Mucosa of descending colon (tissue), 3 donors: ENCODE measurements around the gene NFASC. TPM values are rescaled to one million over a fixed set of nuclear protein-coding genes. Genes with fewer than 3 reads are reported as not detected.

ENCODE experiments used
- ATAC-seq: fragments of 200-7000 bp; cut with Tn5 transposase; one replicate; pipeline ENCODE4 v1.9.1; 2020; ENCODE audit warnings: mild to moderate bottlenecking, moderate library complexity
- DNase-seq, 3 donors: peaks; one replicate each; pipeline ENCODE4 v3.0.0-alpha.2; 2020
- H3K36me3 ChIP-seq: fragments of 200-600 bp; one replicate; pipeline ENCODE4 v1.8.0; 2021; ENCODE audit warnings: low read depth, mild to moderate bottlenecking
- H3K4me1 ChIP-seq: fragments of 200-600 bp; one replicate; pipeline ENCODE4 v1.8.0; 2021; ENCODE audit warnings: low read depth, mild to moderate bottlenecking
- H3K4me3 ChIP-seq: fragments of 200-600 bp; one replicate; pipeline ENCODE4 v1.8.0; 2021; ENCODE audit warnings: mild to moderate bottlenecking
- H3K9me3 ChIP-seq: fragments of 200-600 bp; one replicate; pipeline ENCODE4 v1.8.0; 2021; ENCODE audit warnings: mild to moderate bottlenecking
- CTCF ChIP-seq: fragments of 200-600 bp; IDR thresholded peaks from one replicate; pipeline ENCODE4 v1.8.0; 2022; ENCODE audit warnings: antibody characterized with exemption, mild to moderate bottlenecking
- intact Hi-C, 2 donors: fragments of 100-400 bp; cut with DNase I in 1 of 2; cut with micrococcal nuclease in 1 of 2; formaldehyde crosslinking; loops; one replicate each; pipeline versions ENCODE4 v1.11.0 to v1.11.1; 2022; cut with DNase I, micrococcal nuclease
- total RNA-seq, 3 donors: library from RNA; stranded (reverse); fragmentation: NEBNext Ultra II Directional in 2 of 3; extraction: Animal tissue kit (Norgen Biotek cat#: 25700) in 2 of 3; gene quantifications; one replicate each; pipeline versions ENCODE4 v1.2.1 to v1.2.4, GENCODE V29; 2021 to 2023
- donor health status: DM: no; HTN: no; CAD: no; lungs with moderate emphysema.
- donor health status: DM: no; HTN: no; CAD: no.
- donor health status: DM: no; HTN: yes; CAD: no.

NFASC gene
- total RNA-seq, 3 donors from 2014 or later, result 12.3 to 27.6 (median 22.7) TPM

DNA sequence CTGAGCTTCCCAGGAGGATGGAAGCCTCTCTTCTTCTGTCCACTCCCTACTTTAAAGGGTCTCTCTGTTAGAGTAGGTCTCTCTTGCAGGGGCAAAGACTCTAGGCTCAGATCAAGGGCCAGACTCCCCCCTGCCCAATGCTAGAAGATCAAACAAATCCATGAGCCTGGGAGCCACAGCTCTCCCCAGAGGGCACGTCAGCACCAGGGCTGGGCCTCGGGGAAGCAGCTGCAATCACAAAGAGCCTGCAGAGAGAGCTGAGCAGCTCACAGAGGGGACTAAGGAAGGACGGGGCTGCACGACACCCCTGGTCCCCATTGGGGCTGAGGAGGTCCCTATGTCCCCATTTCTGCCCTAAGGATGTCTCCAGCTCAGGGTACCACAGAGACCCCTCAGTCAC lies 176.2 kb downstream of the NFASC start:
- intact Hi-C loops, result no loop called here
- Histone ChIP-seq H3K4me1 (no peaks in the 10 kb centered on the region), H3K36me3 (no peaks in the 10 kb centered on the region), H3K4me3 (no peak overlapping the region), H3K9me3 (no peaks in the 10 kb centered on the region)
- DNase-seq (no peak), ATAC-seq (no peak)
- TF ChIP-seq CTCF, result no peak

DNA sequence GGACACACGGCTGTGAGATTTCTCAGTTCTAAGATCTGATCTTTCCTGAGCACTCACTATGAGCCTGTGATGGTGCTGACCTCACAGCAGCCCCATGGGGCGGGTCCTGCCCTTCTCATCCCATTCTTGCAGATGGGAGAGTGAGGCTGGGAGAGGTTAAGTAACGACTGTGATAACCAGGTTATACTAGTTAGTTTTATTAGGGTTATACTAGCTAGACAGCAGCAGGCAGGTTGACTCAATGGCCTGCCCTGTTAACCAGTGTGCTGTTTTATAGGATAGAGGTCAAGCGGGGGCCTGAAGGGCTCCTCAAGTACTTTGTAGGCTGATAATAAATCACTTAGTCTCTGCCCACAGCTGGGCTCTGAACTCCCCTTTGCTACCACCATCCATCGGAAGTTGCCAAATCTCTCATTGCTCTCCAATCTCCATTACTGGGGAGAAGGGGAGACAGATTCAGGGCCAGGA lies 177.1 kb downstream of the NFASC start:
- Histone ChIP-seq H3K4me3 (no peak overlapping the region), H3K9me3 (no peaks in the 10 kb centered on the region), H3K36me3 (no peaks in the 10 kb centered on the region), H3K4me1 (no peaks in the 10 kb centered on the region)
- no peak for TF ChIP-seq CTCF
- DNase-seq (no peak), ATAC-seq (no peak)
- intact Hi-C loops, result no loop called here

GRCh38 chr1:205048382-205048781 lies 177.7 kb downstream of the NFASC start:
- Histone ChIP-seq H3K4me3 (no peak overlapping the region), H3K4me1 (no peaks in the 10 kb centered on the region), H3K36me3 (no peaks in the 10 kb centered on the region), H3K9me3 (no peaks in the 10 kb centered on the region)
- intact Hi-C loops, result no loop called here
- DNase-seq, result no peak
- no peak for ATAC-seq
- no peak for TF ChIP-seq CTCF

- Histone ChIP-seq H3K4me3 (no peak overlapping the region), H3K36me3 (no peaks in the 10 kb centered on the region), H3K4me1 (no peaks in the 10 kb centered on the region), H3K9me3 (no peaks in the 10 kb centered on the region)
- no peak for ATAC-seq
- no peak for TF ChIP-seq CTCF
- intact Hi-C loops, result no loop called here
- DNase-seq, result no peak
Measured at GRCh38 chr1:205049479-205049878, 178.8 kb downstream of the NFASC start.

- Histone ChIP-seq H3K9me3 (no peaks in the 10 kb centered on the region), H3K4me1 (no peaks in the 10 kb centered on the region), H3K36me3 (no peaks in the 10 kb centered on the region), H3K4me3 (no peak overlapping the region)
- no peak for TF ChIP-seq CTCF
- ATAC-seq (no peak), DNase-seq (no peak)
- intact Hi-C loops, result no loop called here
Measured at GRCh38 chr1:205052690-205053089, 182.0 kb downstream of the NFASC start.

DNA sequence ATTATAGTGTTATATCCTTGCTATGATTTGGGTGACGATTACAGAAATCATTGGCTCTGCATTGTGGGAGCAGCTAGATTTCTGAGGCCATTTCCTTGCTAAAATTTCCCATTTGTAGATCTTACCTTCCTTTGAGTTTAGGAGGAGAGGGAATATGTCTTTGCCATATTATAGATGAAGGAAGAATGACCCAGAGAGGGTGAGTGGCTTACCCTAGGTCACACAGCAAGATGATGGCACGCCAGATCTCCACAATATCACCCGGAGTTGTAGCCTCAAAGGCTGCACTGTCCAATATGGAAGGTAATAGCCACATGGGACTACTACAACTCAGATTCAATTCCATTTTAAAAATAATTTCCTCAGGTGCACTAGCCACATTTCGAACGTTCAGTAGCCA lies 182.6 kb downstream of the NFASC start:
- no peak for ATAC-seq

More for the DNA sequence above, 182.6 kb downstream of the NFASC start:
- no peaks in the 10 kb centered on the region for H3K9me3 ChIP-seq
- DNase-seq, result no peak
- no peak for TF ChIP-seq CTCF
- H3K36me3 ChIP-seq, result no peaks in the 10 kb centered on the region
- intact Hi-C loops, result no loop called here
- H3K4me1 ChIP-seq, result no peaks in the 10 kb centered on the region
- no peak overlapping the region for H3K4me3 ChIP-seq
